Smooth muscle cell (in vitro differentiated cells): Measurements from ENCODE around the gene MYCN. TPM values are rescaled to one million over a fixed set of nuclear protein-coding genes. Genes with fewer than 3 reads are reported as not detected.

ENCODE experiments used
- DNase-seq: peaks from one replicate; lab custom pipeline; 2025; ENCODE audit not compliant: unreplicated experiment; lab: John Stamatoyannopoulos, UW
- H2AFZ ChIP-seq: fragments of 200-600 bp; sonication (generic); 2 replicates; pipeline ENCODE4 v1.6.0; 2016; ENCODE audit warnings: antibody characterized with exemption, low read depth, mild to moderate bottlenecking
- H3F3A ChIP-seq: fragments of 200-600 bp; sonication (generic); 2 replicates; pipeline ENCODE4 v1.6.0; 2017; ENCODE audit warnings: antibody characterized with exemption, low read depth
- H3K27ac ChIP-seq: fragments of 200-600 bp; sonication (generic); 2 replicates; pipeline ENCODE4 v1.5.1; 2016; ENCODE audit warnings: low read depth, mild to moderate bottlenecking
- H3K27me3 ChIP-seq: fragments of 200-600 bp; sonication (generic); 2 replicates; pipeline ENCODE4 v1.6.1; 2016; ENCODE audit warnings: low read depth, mild to moderate bottlenecking
- H3K36me3 ChIP-seq: fragments of 200-600 bp; sonication (generic); 2 replicates; pipeline ENCODE4 v1.5.1; 2016; ENCODE audit warnings: low read depth
- H3K4me1 ChIP-seq: fragments of 200-600 bp; sonication (generic); 2 replicates; pipeline ENCODE4 v1.5.1; 2016; ENCODE audit warnings: low read depth
- H3K4me2 ChIP-seq: fragments of 200-600 bp; sonication (generic); 2 replicates; pipeline ENCODE4 v1.6.0; 2016; ENCODE audit warnings: mild to moderate bottlenecking
- H3K4me3 ChIP-seq: fragments of 200-600 bp; sonication (generic); 2 replicates; pipeline ENCODE4 v1.5.1; 2016; ENCODE audit warnings: mild to moderate bottlenecking
- H3K79me2 ChIP-seq: fragments of 200-600 bp; sonication (generic); 2 replicates; pipeline ENCODE4 v1.6.0; 2016; ENCODE audit warnings: low read depth, mild to moderate bottlenecking
- H3K9ac ChIP-seq: fragments of 200-600 bp; sonication (generic); 2 replicates; pipeline ENCODE4 v1.6.0; 2016; ENCODE audit warnings: low read depth
- H3K9me3 ChIP-seq: fragments of 200-600 bp; sonication (generic); replicated peaks from 2 replicates; pipeline ENCODE4 v1.5.1; 2016; ENCODE audit warnings: low read depth
- H4K20me1 ChIP-seq: fragments of 200-600 bp; sonication (generic); 2 replicates; pipeline ENCODE4 v1.6.0; 2016; ENCODE audit warnings: low read depth
- WGBS: methylation state at CpG from one replicate; pipeline ENCODE4 v1.1.7; 2016; ENCODE audit warnings: low lambda C conversion rate; 5-methylcytosine and 5-hydroxymethylcytosine counted together
- polyA plus RNA-seq: library from polyadenylated mRNA; unstranded; fragments of >200 nt; fragmentation: Nextera tagmentation; extraction: Ambion mirVana; gene quantifications from 2 replicates; pipeline ENCODE4 v1.2.1, GENCODE V29; 2016
- total RNA-seq: library from RNA; depleted of rRNA; stranded (reverse); fragments of >200 nt; gene quantifications from 2 replicates; pipeline ENCODE4 v1.2.3, GENCODE V29; 2014
- TF ChIP-seq, protein P1 (sequence below): fragments of 200-600 bp; sonication (generic); IDR thresholded peaks from 2 replicates; pipeline ENCODE4 v1.5.1; 2017; ENCODE audit warnings: borderline replicate concordance, mild to moderate bottlenecking, antibody characterized with exemption; ENCODE audit not compliant: insufficient read depth, poor library complexity, severe bottlenecking

MYCN gene
- total and polyA plus RNA-seq, 2 experiments from 2014 or later, result 6.9 to 18.3 TPM

DNA sequence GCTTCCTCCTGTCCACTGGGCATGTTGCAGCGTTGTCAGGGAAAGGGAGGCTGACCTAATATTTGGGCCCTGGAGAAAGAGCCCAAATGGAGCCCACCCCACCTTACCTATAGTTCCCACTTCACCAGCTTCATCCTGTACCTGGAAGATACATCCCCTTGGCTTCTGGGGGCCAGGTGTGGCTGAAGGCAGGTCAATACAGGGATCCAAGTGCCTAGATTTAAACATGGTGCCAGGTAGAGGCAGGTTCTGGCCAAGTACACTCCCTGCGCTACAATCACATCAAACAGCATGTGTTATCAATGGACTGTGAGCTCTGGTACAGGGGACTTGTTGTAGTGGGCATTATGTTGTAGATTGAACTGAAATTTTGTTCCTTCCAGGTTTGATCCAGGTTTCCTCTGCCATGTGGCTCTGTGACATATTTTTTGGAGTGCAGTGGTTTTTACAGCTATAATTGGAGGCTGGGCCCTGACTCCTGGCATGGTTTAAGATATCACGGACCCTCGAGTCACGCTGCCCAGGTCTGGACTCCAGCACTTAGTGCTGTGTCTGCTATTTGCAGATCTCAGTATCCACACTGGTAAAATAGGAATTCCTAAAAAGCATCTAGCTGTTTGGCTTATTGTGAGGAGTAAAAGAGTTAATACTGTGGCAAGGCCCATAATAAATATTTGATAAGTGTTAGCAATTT is 23.8 kb downstream of the MYCN start:
- WGBS, result 93% methylated on average over 5 of the region's 5 CpGs
- Histone ChIP-seq H3K36me3 (no peaks in the 10 kb centered on the region), H3K79me2 (no peaks in the 10 kb centered on the region), H4K20me1 (no peaks in the 10 kb centered on the region), H3K27me3 (no peaks in the 10 kb centered on the region), H3K9ac (no peak overlapping the region), H3K4me1 (peaks cover 7% of the 10 kb centered on the region), H2AFZ (no peak overlapping the region), H3K4me2 (no peak overlapping the region), H3K9me3 (no peaks in the 10 kb centered on the region), H3K27ac (no peak overlapping the region), H3K4me3 (no peak overlapping the region), H3F3A (no peaks in the 10 kb centered on the region)
- DNase-seq, result no peak
- TF ChIP-seq, protein P1, sequence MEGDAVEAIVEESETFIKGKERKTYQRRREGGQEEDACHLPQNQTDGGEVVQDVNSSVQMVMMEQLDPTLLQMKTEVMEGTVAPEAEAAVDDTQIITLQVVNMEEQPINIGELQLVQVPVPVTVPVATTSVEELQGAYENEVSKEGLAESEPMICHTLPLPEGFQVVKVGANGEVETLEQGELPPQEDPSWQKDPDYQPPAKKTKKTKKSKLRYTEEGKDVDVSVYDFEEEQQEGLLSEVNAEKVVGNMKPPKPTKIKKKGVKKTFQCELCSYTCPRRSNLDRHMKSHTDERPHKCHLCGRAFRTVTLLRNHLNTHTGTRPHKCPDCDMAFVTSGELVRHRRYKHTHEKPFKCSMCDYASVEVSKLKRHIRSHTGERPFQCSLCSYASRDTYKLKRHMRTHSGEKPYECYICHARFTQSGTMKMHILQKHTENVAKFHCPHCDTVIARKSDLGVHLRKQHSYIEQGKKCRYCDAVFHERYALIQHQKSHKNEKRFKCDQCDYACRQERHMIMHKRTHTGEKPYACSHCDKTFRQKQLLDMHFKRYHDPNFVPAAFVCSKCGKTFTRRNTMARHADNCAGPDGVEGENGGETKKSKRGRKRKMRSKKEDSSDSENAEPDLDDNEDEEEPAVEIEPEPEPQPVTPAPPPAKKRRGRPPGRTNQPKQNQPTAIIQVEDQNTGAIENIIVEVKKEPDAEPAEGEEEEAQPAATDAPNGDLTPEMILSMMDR, result no peak

GRCh38 chr2:15964936-15965563 is 24.7 kb downstream of the MYCN start:
- no peaks in the 10 kb centered on the region for H3F3A ChIP-seq
- H3K27me3 ChIP-seq, result no peaks in the 10 kb centered on the region
- TF ChIP-seq, protein P1, result no peak
- no peaks in the 10 kb centered on the region for H3K9me3 ChIP-seq
- H3K4me2 ChIP-seq, result no peak overlapping the region
- H4K20me1 ChIP-seq, result no peaks in the 10 kb centered on the region
- no peaks in the 10 kb centered on the region for H3K36me3 ChIP-seq
- H2AFZ ChIP-seq, result no peak overlapping the region
- H3K27ac ChIP-seq, result no peak overlapping the region
- H3K9ac ChIP-seq, result no peak overlapping the region
- peaks cover 7% of the 10 kb centered on the region for H3K4me1 ChIP-seq
- DNase-seq, result no peak
- no peaks in the 10 kb centered on the region for H3K79me2 ChIP-seq
- no peak overlapping the region for H3K4me3 ChIP-seq
- WGBS, result 77% methylated on average over 7 of the region's 7 CpGs

GRCh38 chr2:15965564-15966019 is 25.2 kb downstream of the MYCN start:
- H4K20me1 ChIP-seq, result no peaks in the 10 kb centered on the region
- H2AFZ ChIP-seq, result no peak overlapping the region
- no peak for DNase-seq
- no peak overlapping the region for H3K9ac ChIP-seq
- no peaks in the 10 kb centered on the region for H3K36me3 ChIP-seq
- H3K4me1 ChIP-seq, result peaks cover 7% of the 10 kb centered on the region
- TF ChIP-seq, protein P1, result no peak
- WGBS, result 85% methylated on average over 14 of the region's 14 CpGs
- H3K27me3 ChIP-seq, result no peaks in the 10 kb centered on the region
- H3F3A ChIP-seq, result no peaks in the 10 kb centered on the region
- H3K9me3 ChIP-seq, result no peaks in the 10 kb centered on the region
- H3K79me2 ChIP-seq, result no peaks in the 10 kb centered on the region
- no peak overlapping the region for H3K27ac ChIP-seq
- no peak overlapping the region for H3K4me2 ChIP-seq
- no peak overlapping the region for H3K4me3 ChIP-seq
